ENCODE data around the gene ALDH1B1.

ALDH1B1 gene

GRCh38 chr9:38352530-38353328 lies 39.8 kb upstream of the ALDH1B1 start:
- no peak for TF ChIP-seq FOXP2 (optimal IDR thresholded peaks at IDR 0.05; ENCODE audit: borderline replicate concordance, extremely low read depth, extremely low read length, insufficient read depth)

- no peak for TF ChIP-seq FOXP2 (optimal IDR thresholded peaks at IDR 0.05; ENCODE audit: borderline replicate concordance, extremely low read depth, extremely low read length, insufficient read depth)
- TF ChIP-seq, protein P1, sequence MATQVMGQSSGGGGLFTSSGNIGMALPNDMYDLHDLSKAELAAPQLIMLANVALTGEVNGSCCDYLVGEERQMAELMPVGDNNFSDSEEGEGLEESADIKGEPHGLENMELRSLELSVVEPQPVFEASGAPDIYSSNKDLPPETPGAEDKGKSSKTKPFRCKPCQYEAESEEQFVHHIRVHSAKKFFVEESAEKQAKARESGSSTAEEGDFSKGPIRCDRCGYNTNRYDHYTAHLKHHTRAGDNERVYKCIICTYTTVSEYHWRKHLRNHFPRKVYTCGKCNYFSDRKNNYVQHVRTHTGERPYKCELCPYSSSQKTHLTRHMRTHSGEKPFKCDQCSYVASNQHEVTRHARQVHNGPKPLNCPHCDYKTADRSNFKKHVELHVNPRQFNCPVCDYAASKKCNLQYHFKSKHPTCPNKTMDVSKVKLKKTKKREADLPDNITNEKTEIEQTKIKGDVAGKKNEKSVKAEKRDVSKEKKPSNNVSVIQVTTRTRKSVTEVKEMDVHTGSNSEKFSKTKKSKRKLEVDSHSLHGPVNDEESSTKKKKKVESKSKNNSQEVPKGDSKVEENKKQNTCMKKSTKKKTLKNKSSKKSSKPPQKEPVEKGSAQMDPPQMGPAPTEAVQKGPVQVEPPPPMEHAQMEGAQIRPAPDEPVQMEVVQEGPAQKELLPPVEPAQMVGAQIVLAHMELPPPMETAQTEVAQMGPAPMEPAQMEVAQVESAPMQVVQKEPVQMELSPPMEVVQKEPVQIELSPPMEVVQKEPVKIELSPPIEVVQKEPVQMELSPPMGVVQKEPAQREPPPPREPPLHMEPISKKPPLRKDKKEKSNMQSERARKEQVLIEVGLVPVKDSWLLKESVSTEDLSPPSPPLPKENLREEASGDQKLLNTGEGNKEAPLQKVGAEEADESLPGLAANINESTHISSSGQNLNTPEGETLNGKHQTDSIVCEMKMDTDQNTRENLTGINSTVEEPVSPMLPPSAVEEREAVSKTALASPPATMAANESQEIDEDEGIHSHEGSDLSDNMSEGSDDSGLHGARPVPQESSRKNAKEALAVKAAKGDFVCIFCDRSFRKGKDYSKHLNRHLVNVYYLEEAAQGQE (IDR thresholded peaks at IDR 0.05; ENCODE audit: insufficient read depth in 1 of 2, low read depth in 2 of 2, low read length in 2 of 2) = no peak
- no peak for TF ChIP-seq POLR2AphosphoS5 (IDR thresholded peaks at IDR 0.05; ENCODE audit: low read depth, low read length)
- TF ChIP-seq TAF1 (IDR thresholded peaks at IDR 0.05; ENCODE audit: borderline replicate concordance, insufficient read depth, low read length) = no peak
- no peak for TF ChIP-seq SIN3A (IDR thresholded peaks at IDR 0.05; ENCODE audit: borderline replicate concordance, insufficient read depth, low read length)
These were observed 37.4 kb upstream of the ALDH1B1 start for GRCh38 chr9:38355115-38355514.

DNA sequence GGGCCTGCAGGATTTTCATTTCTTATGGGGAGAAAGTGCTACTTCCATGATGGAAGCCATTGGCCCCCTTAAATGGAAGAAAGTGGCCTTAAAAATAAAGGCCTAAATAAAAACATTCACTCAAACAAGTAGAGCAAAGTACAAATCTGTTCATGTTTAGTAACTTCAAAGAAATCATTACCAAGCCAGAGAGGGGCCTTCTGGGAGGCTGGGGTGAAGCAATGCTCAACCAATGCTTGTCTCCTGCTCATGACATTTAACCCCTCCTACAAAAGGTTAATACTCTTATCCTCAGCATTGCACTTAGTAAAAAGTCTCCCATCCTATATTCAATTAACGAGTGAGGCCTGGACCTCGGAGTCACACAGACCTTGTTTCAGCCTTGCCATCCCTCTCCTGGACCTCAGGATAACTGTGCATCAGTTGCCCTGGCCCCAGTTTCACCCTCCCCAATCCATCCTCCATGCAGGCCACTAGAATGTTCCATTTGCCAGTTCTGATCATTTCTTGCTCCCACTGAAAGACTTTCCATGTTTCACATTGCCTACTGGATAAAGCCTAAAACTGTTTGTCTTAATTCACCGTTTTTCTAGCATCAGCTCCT lies 36.9 kb upstream of the ALDH1B1 start:
- TF ChIP-seq POLR2AphosphoS5 (IDR thresholded peaks at IDR 0.05; ENCODE audit: low read depth, low read length) (no peak), FOXP2 (optimal IDR thresholded peaks at IDR 0.05; ENCODE audit: borderline replicate concordance, extremely low read depth, extremely low read length, insufficient read depth) (no peak), TAF1 (IDR thresholded peaks at IDR 0.05; ENCODE audit: borderline replicate concordance, insufficient read depth, low read length) (no peak), SIN3A (IDR thresholded peaks at IDR 0.05; ENCODE audit: borderline replicate concordance, insufficient read depth, low read length) (no peak)
- TF ChIP-seq, protein P1 (IDR thresholded peaks at IDR 0.05; ENCODE audit: insufficient read depth in 1 of 2, low read depth in 2 of 2, low read length in 2 of 2) = no peak

- TF ChIP-seq FOXP2 (optimal IDR thresholded peaks at IDR 0.05; ENCODE audit: borderline replicate concordance, extremely low read depth, extremely low read length, insufficient read depth) (no peak), SIN3A (IDR thresholded peaks at IDR 0.05; ENCODE audit: borderline replicate concordance, insufficient read depth, low read length) (no peak), TAF1 (IDR thresholded peaks at IDR 0.05; ENCODE audit: borderline replicate concordance, insufficient read depth, low read length) (no peak), POLR2AphosphoS5 (IDR thresholded peaks at IDR 0.05; ENCODE audit: low read depth, low read length) (no peak)
- TF ChIP-seq, protein P1 (IDR thresholded peaks at IDR 0.05; ENCODE audit: insufficient read depth in 1 of 2, low read depth in 2 of 2, low read length in 2 of 2) = no peak
These were observed 35.7 kb upstream of the ALDH1B1 start for GRCh38 chr9:38356851-38357250.

GRCh38 chr9:38357350-38358114 lies 35.0 kb upstream of the ALDH1B1 start:
- TF ChIP-seq TAF1 (IDR thresholded peaks at IDR 0.05; ENCODE audit: borderline replicate concordance, insufficient read depth, low read length) = no peak
- no peak for TF ChIP-seq FOXP2 (optimal IDR thresholded peaks at IDR 0.05; ENCODE audit: borderline replicate concordance, extremely low read depth, extremely low read length, insufficient read depth)
- TF ChIP-seq POLR2AphosphoS5 (IDR thresholded peaks at IDR 0.05; ENCODE audit: low read depth, low read length) = no peak
- TF ChIP-seq, protein P1 (IDR thresholded peaks at IDR 0.05; ENCODE audit: insufficient read depth in 1 of 2, low read depth in 2 of 2, low read length in 2 of 2) = no peak
- no peak for TF ChIP-seq SIN3A (IDR thresholded peaks at IDR 0.05; ENCODE audit: borderline replicate concordance, insufficient read depth, low read length)

Data from PFSK-1 (cell line).